BJ (cell line): ENCODE results near the gene CYLC1. TPM values are rescaled to one million over a fixed set of nuclear protein-coding genes. Genes with fewer than 3 reads are reported as not detected.

Source experiments
- CTCF ChIA-PET: fragments of 350-600 bp; formaldehyde crosslinking; extraction: SDS; loops from one replicate; lab custom pipeline; 2021; ENCODE audit warnings: antibody characterized with exemption, inconsistent platforms; lab: Yijun Ruan, JAX
- POLR2A ChIA-PET: fragments of 300-600 bp; sonication (Branson Sonifier 250); formaldehyde crosslinking; extraction: SDS; loops from one replicate; lab custom pipeline; 2021; ENCODE audit warnings: antibody characterized with exemption; lab: Charles Lee
- DNase-seq: peaks from one replicate; pipeline ENCODE4 v3.0.0-alpha.2; 2011; ENCODE audit warnings: low read depth
- H3K27me3 ChIP-seq: 2 replicates; pipeline ENCODE4 v1.6.0; 2011; ENCODE audit warnings: low read length; ENCODE audit not compliant: control insufficient read depth, insufficient read depth
- H3K36me3 ChIP-seq: 2 replicates; pipeline ENCODE4 v1.5.1; 2011; ENCODE audit warnings: low read length; ENCODE audit not compliant: control insufficient read depth, insufficient read depth
- H3K4me3 ChIP-seq: 2 replicates; pipeline ENCODE4 v1.5.1; 2011; ENCODE audit warnings: low read depth, mild to moderate bottlenecking, control low read depth, low read length
- polyA plus RNA-seq: library from polyadenylated mRNA; depleted of rRNA; stranded (reverse); fragments of >200 nt; gene quantifications from 2 replicates; pipeline ENCODE4 v1.2.3, GENCODE V29; 2011
- TF ChIP-seq, protein P1 (sequence below): IDR thresholded peaks from 2 replicates; pipeline ENCODE4 v1.5.1; 2011; ENCODE audit warnings: low read depth, mild to moderate bottlenecking, control low read depth, inconsistent platforms, low read length, moderate library complexity; ENCODE audit not compliant: insufficient read depth

Gene CYLC1
- polyA plus RNA-seq, 1 experiment: not detected

- POLR2A ChIA-PET: no interaction called here
- H3K36me3 ChIP-seq: no peaks in the 10 kb centered on the region
- TF ChIP-seq, protein P1, sequence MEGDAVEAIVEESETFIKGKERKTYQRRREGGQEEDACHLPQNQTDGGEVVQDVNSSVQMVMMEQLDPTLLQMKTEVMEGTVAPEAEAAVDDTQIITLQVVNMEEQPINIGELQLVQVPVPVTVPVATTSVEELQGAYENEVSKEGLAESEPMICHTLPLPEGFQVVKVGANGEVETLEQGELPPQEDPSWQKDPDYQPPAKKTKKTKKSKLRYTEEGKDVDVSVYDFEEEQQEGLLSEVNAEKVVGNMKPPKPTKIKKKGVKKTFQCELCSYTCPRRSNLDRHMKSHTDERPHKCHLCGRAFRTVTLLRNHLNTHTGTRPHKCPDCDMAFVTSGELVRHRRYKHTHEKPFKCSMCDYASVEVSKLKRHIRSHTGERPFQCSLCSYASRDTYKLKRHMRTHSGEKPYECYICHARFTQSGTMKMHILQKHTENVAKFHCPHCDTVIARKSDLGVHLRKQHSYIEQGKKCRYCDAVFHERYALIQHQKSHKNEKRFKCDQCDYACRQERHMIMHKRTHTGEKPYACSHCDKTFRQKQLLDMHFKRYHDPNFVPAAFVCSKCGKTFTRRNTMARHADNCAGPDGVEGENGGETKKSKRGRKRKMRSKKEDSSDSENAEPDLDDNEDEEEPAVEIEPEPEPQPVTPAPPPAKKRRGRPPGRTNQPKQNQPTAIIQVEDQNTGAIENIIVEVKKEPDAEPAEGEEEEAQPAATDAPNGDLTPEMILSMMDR: no peak
Measured at GRCh38 chrX:83888585-83888984, 27.6 kb downstream of the CYLC1 start.

GRCh38 chrX:83892433-83892832 lies 31.5 kb downstream of the CYLC1 start:
- CTCF ChIA-PET: no interaction called here
- DNase-seq: no peak
- POLR2A ChIA-PET: no interaction called here
- TF ChIP-seq, protein P1: no peak
- Histone ChIP-seq H3K27me3 (no peaks in the 10 kb centered on the region), H3K36me3 (no peaks in the 10 kb centered on the region), H3K4me3 (no peak overlapping the region)

More at GRCh38 chrX:83888585-83888984, 27.6 kb downstream of the CYLC1 start:
- CTCF ChIA-PET: no interaction called here
- Histone ChIP-seq H3K27me3 (no peaks in the 10 kb centered on the region), H3K4me3 (no peak overlapping the region)
- no peak for DNase-seq

DNA sequence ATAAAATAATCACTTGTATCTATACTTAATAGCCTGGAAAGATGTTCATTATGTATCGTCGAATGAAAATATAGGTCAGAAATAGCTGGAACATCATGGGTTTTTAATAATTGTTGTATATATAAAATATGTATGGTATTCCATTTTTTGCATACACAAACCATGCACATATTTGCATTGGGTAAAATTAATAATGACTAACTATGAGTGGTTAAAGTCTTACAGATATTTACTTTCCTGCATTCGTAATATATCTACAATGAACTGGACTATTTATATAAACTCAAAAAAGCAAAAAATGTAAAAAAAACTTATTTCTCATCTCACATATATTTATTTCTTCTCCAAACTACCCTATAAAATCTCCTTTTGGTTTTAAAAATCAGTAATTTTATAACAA lies 46.0 kb downstream of the CYLC1 start:
- Histone ChIP-seq H3K4me3 (no peak overlapping the region), H3K36me3 (no peaks in the 10 kb centered on the region), H3K27me3 (no peaks in the 10 kb centered on the region)
- POLR2A ChIA-PET: no interaction called here
- CTCF ChIA-PET: no interaction called here
- DNase-seq: no peak
- TF ChIP-seq, protein P1: no peak

- Histone ChIP-seq H3K27me3 (no peaks in the 10 kb centered on the region), H3K36me3 (no peaks in the 10 kb centered on the region), H3K4me3 (no peak overlapping the region)
- no peak for DNase-seq
- POLR2A ChIA-PET: no interaction called here
- CTCF ChIA-PET: interaction anchor here (0.6 kb wide), 1 partner anchor 8 kb away, joined by 3 read pairs; no protein-coding TSS in a partner anchor
- TF ChIP-seq, protein P1: peak; percentile 57
Measured at GRCh38 chrX:83916525-83916924, 55.6 kb downstream of the CYLC1 start.

GRCh38 chrX:83934220-83934619 lies 73.3 kb downstream of the CYLC1 start:
- TF ChIP-seq, protein P1: no peak
- CTCF ChIA-PET: interaction anchor here (0.6 kb wide), 1 partner anchor 13 kb away, joined by 5 read pairs; no protein-coding TSS in a partner anchor
- POLR2A ChIA-PET: no interaction called here
- Histone ChIP-seq H3K4me3 (no peak overlapping the region), H3K36me3 (no peaks in the 10 kb centered on the region), H3K27me3 (no peaks in the 10 kb centered on the region)
- DNase-seq: no peak
